Type B pancreatic cell (in vitro differentiated cells): Measurements from ENCODE around the gene SEC24D. TPM values are rescaled to one million over a fixed set of nuclear protein-coding genes. Genes with fewer than 3 reads are reported as not detected.

Experiments used
- DNase-seq: peaks from one replicate; pipeline ENCODE4 v3.0.0; 2021; ENCODE audit warnings: mixed read lengths; ENCODE audit not compliant: unreplicated experiment; ENCODE audit errors: extremely low spot score
- H3K27ac Mint-ChIP-seq: 2 replicates; pipeline ENCODE4 v1.8.0; 2021; ENCODE audit warnings: mild to moderate bottlenecking, mixed read lengths
- H3K27me3 Mint-ChIP-seq: 2 replicates; pipeline ENCODE4 v1.8.0; 2021; ENCODE audit warnings: mixed read lengths
- H3K36me3 Mint-ChIP-seq: 2 replicates; pipeline ENCODE4 v1.8.0; 2021; ENCODE audit warnings: mixed read lengths
- H3K4me1 Mint-ChIP-seq: one replicate; pipeline ENCODE4 v1.8.0; 2021; ENCODE audit warnings: mixed read lengths; ENCODE audit not compliant: unreplicated experiment
- H3K4me3 Mint-ChIP-seq: 2 replicates; pipeline ENCODE4 v1.8.0; 2021; ENCODE audit warnings: mild to moderate bottlenecking, mixed read lengths
- H3K9me3 Mint-ChIP-seq: 2 replicates; pipeline ENCODE4 v1.8.0; 2021; ENCODE audit warnings: mixed read lengths
- CTCF ChIP-seq: fragments of 200-600 bp; sonication (generic); conservative IDR thresholded peaks from 2 replicates; pipeline ENCODE4 v1.5.0; 2021; ENCODE audit warnings: antibody characterized with exemption, mild to moderate bottlenecking
- total RNA-seq: library from RNA; stranded (reverse); gene quantifications from 2 replicates; pipeline ENCODE4 v1.2.1, GENCODE V29; 2021; ENCODE audit warnings: low replicate concordance

The SEC24D gene
- total RNA-seq, 1 donor from 2014 or later, result 53.9 TPM

DNA sequence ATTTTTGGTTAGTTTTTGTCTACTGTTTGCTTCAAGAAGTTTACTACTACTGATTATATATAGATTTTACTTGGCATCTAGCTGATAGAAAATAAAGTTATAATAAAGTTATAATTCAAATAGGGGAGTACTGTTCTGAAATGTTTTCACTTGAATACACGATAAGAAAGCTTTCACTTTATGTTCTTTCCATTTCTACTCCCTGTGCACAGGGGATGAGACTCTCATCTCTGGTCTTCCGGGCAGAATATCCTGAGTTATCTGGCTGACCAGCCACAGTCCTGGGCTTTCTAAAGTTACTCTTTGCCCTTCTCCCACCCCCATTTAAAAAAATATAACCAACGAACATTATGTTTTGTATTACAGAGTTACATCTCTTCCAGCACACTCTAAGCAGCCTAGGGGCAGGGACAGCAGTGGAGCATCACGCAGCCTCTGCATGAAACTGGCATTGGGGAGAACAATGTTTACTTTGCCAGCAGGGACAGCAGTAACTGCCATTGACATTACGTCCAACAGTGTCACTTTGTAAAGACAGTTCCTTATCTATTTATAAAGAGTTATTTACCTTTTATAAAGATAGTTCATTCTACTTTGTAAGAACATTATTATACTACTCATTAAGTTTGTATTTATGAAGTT, 86.5 kb downstream of the SEC24D start:
- no peak for DNase-seq
- Mint-ChIP-seq H3K9me3 (no peaks in the 10 kb centered on the region), H3K27me3 (no peaks in the 10 kb centered on the region), H3K36me3 (peaks cover 24% of the 10 kb centered on the region), H3K27ac (no peak overlapping the region), H3K4me3 (no peak overlapping the region), H3K4me1 (peaks cover 12% of the 10 kb centered on the region)
- TF ChIP-seq CTCF, result no peak

DNA sequence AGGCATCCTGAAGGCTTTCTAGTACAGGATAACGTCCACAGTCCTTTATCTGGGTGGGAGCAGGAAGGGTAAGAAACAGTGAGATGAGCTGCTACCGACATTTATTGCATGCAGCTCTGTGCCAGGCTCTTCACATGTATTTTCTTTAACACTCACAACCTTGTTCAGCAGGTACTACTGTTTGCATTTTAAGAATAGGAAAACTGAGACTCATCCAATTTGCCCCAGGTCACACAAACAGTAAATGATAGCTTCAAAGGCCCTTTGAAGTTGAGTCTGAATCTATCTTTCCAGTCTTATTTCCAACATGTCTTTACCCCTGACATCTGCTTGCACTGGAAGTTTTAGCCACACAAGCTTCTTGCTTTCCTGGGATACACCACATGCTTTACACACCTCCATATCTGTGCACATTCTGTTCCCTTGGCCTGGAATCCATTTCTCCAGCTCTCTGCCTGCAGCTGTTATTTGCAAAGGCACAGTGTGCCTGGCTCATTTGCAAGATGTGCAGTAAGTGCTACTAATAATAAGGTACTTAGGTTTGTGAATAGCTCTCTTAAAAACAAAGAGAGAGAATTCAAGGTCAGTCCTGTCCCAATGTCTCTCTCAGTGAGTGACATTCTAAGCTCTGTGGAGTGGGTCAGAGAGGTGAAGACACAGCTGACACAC, 89.5 kb downstream of the SEC24D start:
- Mint-ChIP-seq H3K4me3 (no peak overlapping the region), H3K27ac (no peak overlapping the region)

GRCh38 chr4:118745357-118745756, 90.6 kb downstream of the SEC24D start:
- peaks cover 16% of the 10 kb centered on the region for H3K4me1 Mint-ChIP-seq

More for the DNA sequence above, 89.5 kb downstream of the SEC24D start:
- Mint-ChIP-seq H3K36me3 (peaks cover 12% of the 10 kb centered on the region), H3K4me1 (peaks cover 15% of the 10 kb centered on the region), H3K9me3 (no peaks in the 10 kb centered on the region), H3K27me3 (no peaks in the 10 kb centered on the region)
- no peak for DNase-seq
- no peak for TF ChIP-seq CTCF

GRCh38 chr4:118743867-118744266, 92.1 kb downstream of the SEC24D start:
- H3K9me3 Mint-ChIP-seq, result no peaks in the 10 kb centered on the region
- no peak for DNase-seq
- H3K4me3 Mint-ChIP-seq, result no peak overlapping the region
- H3K36me3 Mint-ChIP-seq, result peaks cover 11% of the 10 kb centered on the region
- no peak for TF ChIP-seq CTCF
- H3K4me1 Mint-ChIP-seq, result peaks cover 16% of the 10 kb centered on the region
- H3K27me3 Mint-ChIP-seq, result no peaks in the 10 kb centered on the region
- no peak overlapping the region for H3K27ac Mint-ChIP-seq

More at GRCh38 chr4:118745357-118745756, 90.6 kb downstream of the SEC24D start:
- no peak for TF ChIP-seq CTCF
- H3K36me3 Mint-ChIP-seq, result peaks cover 13% of the 10 kb centered on the region
- H3K27me3 Mint-ChIP-seq, result no peaks in the 10 kb centered on the region
- H3K27ac Mint-ChIP-seq, result no peak overlapping the region
- no peak overlapping the region for H3K4me3 Mint-ChIP-seq
- no peak for DNase-seq
- H3K9me3 Mint-ChIP-seq, result no peaks in the 10 kb centered on the region

GRCh38 chr4:118742050-118742449, 93.9 kb downstream of the SEC24D start:
- H3K4me1 Mint-ChIP-seq, result peaks cover 16% of the 10 kb centered on the region
- no peak overlapping the region for H3K4me3 Mint-ChIP-seq

More at GRCh38 chr4:118742050-118742449, 93.9 kb downstream of the SEC24D start:
- no peaks in the 10 kb centered on the region for H3K9me3 Mint-ChIP-seq
- H3K36me3 Mint-ChIP-seq, result peaks cover 15% of the 10 kb centered on the region
- H3K27me3 Mint-ChIP-seq, result no peaks in the 10 kb centered on the region
- TF ChIP-seq CTCF, result no peak
- no peak overlapping the region for H3K27ac Mint-ChIP-seq
- DNase-seq, result no peak
